ENCODE results near the gene WAS.

WAS gene

GRCh38 chrX:48698306-48698705 is 14.7 kb downstream of the WAS start:
- no peak for TF ChIP-seq CTCF (IDR thresholded peaks at IDR 0.05; ENCODE audit: low read depth, low read length)

DNA sequence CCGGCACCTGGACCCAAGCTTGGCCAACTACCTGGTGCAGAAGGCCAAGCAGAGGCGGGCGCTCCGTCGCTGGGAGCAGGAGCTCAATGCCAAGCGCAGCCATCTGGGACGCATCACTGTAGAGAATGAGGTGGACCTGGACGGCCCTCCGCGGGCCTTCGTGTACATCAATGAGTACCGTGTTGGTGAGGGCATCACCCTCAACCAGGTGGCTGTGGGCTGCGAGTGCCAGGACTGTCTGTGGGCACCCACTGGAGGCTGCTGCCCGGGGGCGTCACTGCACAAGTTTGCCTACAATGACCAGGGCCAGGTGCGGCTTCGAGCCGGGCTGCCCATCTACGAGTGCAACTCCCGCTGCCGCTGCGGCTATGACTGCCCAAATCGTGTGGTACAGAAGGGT is 16.6 kb downstream of the WAS start:
- no peak overlapping the region for H3K4me3 ChIP-seq (ENCODE audit: low read depth, low read length)

More at GRCh38 chrX:48698306-48698705, 14.7 kb downstream of the WAS start:
- no peak overlapping the region for H3K4me3 ChIP-seq (ENCODE audit: low read depth, low read length)

GRCh38 chrX:48700951-48701653 is 17.5 kb downstream of the WAS start:
- TF ChIP-seq CTCF (IDR thresholded peaks at IDR 0.05; ENCODE audit: low read depth, low read length), result no peak
- no peak overlapping the region for H3K4me3 ChIP-seq (ENCODE audit: low read depth, low read length)

More for the DNA sequence above, 16.6 kb downstream of the WAS start:
- no peak for TF ChIP-seq CTCF (IDR thresholded peaks at IDR 0.05; ENCODE audit: low read depth, low read length)

- no peak overlapping the region for H3K4me3 ChIP-seq (ENCODE audit: low read depth, low read length)
- no peak for TF ChIP-seq CTCF (IDR thresholded peaks at IDR 0.05; ENCODE audit: low read depth, low read length)
These were observed 18.4 kb downstream of the WAS start for GRCh38 chrX:48702032-48702431.

GRCh38 chrX:48702716-48703115 is 19.1 kb downstream of the WAS start:
- no peak for TF ChIP-seq CTCF (IDR thresholded peaks at IDR 0.05; ENCODE audit: low read depth, low read length)
- H3K4me3 ChIP-seq (ENCODE audit: low read depth, low read length), result no peak overlapping the region

DNA sequence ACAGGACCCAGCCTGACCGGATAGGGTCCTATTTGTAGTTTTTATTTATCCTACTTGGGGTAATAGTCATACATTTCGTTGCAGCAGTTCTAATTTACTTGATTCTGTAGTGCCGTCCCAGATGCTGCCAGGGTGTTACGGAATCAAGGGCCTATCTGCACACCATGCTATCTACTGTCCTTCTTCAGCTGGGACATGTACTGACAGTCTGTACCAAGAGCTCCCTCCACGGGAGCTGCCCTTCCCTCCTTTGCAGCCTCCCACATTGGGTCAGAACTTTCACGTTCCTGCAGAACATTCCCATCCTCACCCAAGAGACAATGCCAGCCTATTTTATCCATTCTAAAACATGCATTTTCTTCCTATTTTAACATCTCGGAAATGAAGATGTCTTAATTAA is 19.6 kb downstream of the WAS start:
- no peak for TF ChIP-seq CTCF (IDR thresholded peaks at IDR 0.05; ENCODE audit: low read depth, low read length)
- no peak overlapping the region for H3K4me3 ChIP-seq (ENCODE audit: low read depth, low read length)

- H3K4me3 ChIP-seq (ENCODE audit: low read depth, low read length), result no peak overlapping the region
- no peak for TF ChIP-seq CTCF (IDR thresholded peaks at IDR 0.05; ENCODE audit: low read depth, low read length)
These were observed 20.3 kb downstream of the WAS start for GRCh38 chrX:48703642-48704481.
